ENCODE measurements around the gene NTSR1. TPM values are rescaled to one million over a fixed set of nuclear protein-coding genes. Genes with fewer than 3 reads are reported as not detected.

The NTSR1 gene
- total and polyA plus RNA-seq, 2 of the 13 experiments (the other 11 are each of a cell fraction or from before 2014, with no cell fraction given) = 0.09 to 0.12 TPM

DNA sequence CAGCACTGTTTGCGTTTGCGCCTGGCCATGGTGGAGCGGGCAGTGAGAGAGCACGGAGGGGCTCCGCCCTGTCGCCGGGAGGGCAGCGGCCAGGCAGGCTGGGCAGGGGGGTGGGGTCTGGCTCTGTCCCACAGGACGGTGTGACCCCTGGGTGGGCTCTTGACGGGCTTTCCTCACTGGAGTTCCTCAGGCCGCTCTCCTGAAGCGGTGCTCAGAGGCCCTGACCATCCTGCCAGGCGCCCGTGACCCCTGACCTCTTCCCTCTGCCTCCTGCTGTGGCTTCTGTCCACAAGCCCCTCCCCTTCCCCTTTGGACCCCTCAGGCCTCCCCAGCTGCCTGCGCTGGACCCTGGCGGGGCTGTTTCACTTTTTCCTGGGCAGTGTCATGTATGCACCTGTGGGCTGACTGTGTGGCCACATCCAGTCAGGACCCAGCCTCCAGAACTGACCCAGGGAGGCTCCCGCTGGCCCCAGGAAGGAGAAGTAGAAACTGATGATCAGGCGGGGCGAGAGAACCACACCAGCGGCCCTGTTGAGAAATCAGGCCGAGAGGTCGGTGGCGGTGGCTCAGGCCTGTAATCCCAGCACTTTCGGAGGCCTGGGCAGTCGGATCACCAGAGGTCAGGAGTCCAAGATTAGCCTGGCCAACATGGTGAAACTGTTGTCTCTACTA, 97.2 kb downstream of the NTSR1 start (continued):
- TF ChIP-seq ZBTB2 (CRISPR knock-in tag; IDR thresholded peaks at IDR 0.05; ENCODE audit: low read depth) (peak; percentile 59; the same call in 1 of the 2 replicates), SOX13 (IDR thresholded peaks at IDR 0.05) (no peak), SOX13 (CRISPR knock-in tag; conservative IDR thresholded peaks at IDR 0.05 in 1 of 2, IDR thresholded peaks at IDR 0.05 in 1 of 2) (peak in 1 of 2 experiments; percentile 56; a peak in 2 of 4 replicates), POGK (CRISPR knock-in tag; conservative IDR thresholded peaks at IDR 0.05) (peak; percentile 87), MED1 (CRISPR knock-in tag; IDR thresholded peaks at IDR 0.05) (peak; percentile 79), FOXA3 (CRISPR knock-in tag; IDR thresholded peaks at IDR 0.05) (peak; percentile 85), ZNF558 (CRISPR knock-in tag; IDR thresholded peaks at IDR 0.05; ENCODE audit: borderline replicate concordance) (peak; percentile 95; the same call in 1 of the 2 replicates), ZNF672 (CRISPR knock-in tag; IDR thresholded peaks at IDR 0.05) (no peak), ZNF232 (CRISPR knock-in tag; IDR thresholded peaks at IDR 0.05; ENCODE audit: borderline replicate concordance) (peak; percentile 86; the same call in 1 of the 2 replicates), ZNF562 (CRISPR knock-in tag; IDR thresholded peaks at IDR 0.05; ENCODE audit: borderline replicate concordance) (no peak), PRDM10 (CRISPR knock-in tag; IDR thresholded peaks at IDR 0.05; ENCODE audit: low read depth) (peak; percentile 69; the same call in 1 of the 2 replicates), CEBPG (CRISPR knock-in tag; IDR thresholded peaks at IDR 0.05) (peak; percentile 79), ZBTB43 (CRISPR knock-in tag; conservative IDR thresholded peaks at IDR 0.05) (peak; percentile 88), FOXM1 (CRISPR knock-in tag; IDR thresholded peaks at IDR 0.05) (0 out of 2 replicates have a peak, but pooled peaks have one; percentile 26), ZNF234 (CRISPR knock-in tag; conservative IDR thresholded peaks at IDR 0.05) (no peak), MXD4 (CRISPR knock-in tag; IDR thresholded peaks at IDR 0.05) (peak; percentile 88)
- TF ChIP-seq, protein P1, sequence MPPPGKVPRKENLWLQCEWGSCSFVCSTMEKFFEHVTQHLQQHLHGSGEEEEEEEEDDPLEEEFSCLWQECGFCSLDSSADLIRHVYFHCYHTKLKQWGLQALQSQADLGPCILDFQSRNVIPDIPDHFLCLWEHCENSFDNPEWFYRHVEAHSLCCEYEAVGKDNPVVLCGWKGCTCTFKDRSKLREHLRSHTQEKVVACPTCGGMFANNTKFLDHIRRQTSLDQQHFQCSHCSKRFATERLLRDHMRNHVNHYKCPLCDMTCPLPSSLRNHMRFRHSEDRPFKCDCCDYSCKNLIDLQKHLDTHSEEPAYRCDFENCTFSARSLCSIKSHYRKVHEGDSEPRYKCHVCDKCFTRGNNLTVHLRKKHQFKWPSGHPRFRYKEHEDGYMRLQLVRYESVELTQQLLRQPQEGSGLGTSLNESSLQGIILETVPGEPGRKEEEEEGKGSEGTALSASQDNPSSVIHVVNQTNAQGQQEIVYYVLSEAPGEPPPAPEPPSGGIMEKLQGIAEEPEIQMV (CRISPR knock-in tag; IDR thresholded peaks at IDR 0.05; ENCODE audit: low read depth) = peak; percentile 72; the same call in 1 of the 2 replicates
